Measurements from ENCODE around the gene DYRK1A.

DNA sequence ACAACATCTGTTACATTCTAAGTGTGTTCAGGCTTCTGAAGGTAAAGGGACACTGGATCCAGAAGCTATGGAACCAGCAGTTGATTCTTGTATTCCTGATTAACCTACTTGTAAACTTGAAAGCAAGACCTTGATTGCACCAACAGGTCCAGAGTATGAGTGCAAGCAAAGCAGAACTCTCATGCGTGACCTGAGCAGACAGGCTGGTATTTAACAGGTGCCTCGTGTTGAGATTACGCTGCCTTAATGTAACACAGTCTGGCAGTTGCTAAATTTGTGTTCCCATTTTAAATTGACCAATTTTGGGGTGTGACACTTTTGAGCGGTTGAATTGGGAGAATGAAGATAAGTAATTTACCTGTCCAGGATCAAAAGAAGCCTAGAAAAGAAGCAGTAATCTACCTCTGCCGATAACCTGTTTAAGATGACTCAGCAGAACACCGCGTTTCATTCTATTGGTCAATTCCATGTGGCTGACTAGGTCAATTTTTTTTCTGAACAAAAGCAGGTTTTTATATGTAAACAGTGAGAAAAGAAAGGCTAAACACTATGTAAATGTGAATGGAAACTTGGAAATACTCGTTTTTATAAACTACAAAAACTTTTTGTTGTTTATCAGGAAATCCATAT is 147.6 kb downstream of the DYRK1A start:
- TF ChIP-seq CTCF (conservative IDR thresholded peaks at IDR 0.05; ENCODE audit: low read length), result no peak
- TF ChIP-seq EZH2phosphoT487 (IDR thresholded peaks at IDR 0.05; ENCODE audit: borderline replicate concordance), result no peak
